GM12878 (cell line): ENCODE data around the gene PPP2R3A.

Experiments
- CTCF ChIP-seq, 3 experiments: IDR thresholded peaks in 2 of 3; conservative IDR thresholded peaks in 1 of 3; 2 replicates each; pipeline ENCODE4 v1.5.1; 2011; ENCODE audit warnings: low read depth in 3 of 3, low read length in 3 of 3, mild to moderate bottlenecking in 3 of 3, control low read depth in 2 of 3, moderate library complexity in 2 of 3, inconsistent platforms in 1 of 3, mixed read lengths in 1 of 3; ENCODE audit not compliant: control insufficient read depth in 2 of 3, insufficient read depth in 1 of 3; ENCODE audit errors: extremely low read depth in 1 of 3
- EP300 ChIP-seq, 2 experiments: fragments of 150-350 bp in 1 of 2; IDR thresholded peaks; 2 replicates each; pipeline ENCODE4 v1.6.1; 2011 to 2012; ENCODE audit warnings: low read depth in 2 of 2, low read length in 2 of 2, borderline replicate concordance in 1 of 2, improper control_type of control experiment in 1 of 2, inconsistent platforms in 1 of 2; ENCODE audit not compliant: control insufficient read depth in 1 of 2
- ETV6 ChIP-seq, 2 experiments: fragments of 450-650 bp in 1 of 2; IDR thresholded peaks in 1 of 2; conservative IDR thresholded peaks in 1 of 2; 2 replicates each; pipeline ENCODE4 v1.6.1; 2014; ENCODE audit warnings: antibody characterized with exemption in 1 of 2, borderline replicate concordance in 1 of 2, low read depth in 1 of 2, mild to moderate bottlenecking in 1 of 2, moderate library complexity in 1 of 2
- HDAC6 ChIP-seq: fragments of 200-600 bp; sonication (generic); IDR thresholded peaks from one replicate; pipeline ENCODE4 v1.8.0; 2017; ENCODE audit warnings: antibody characterized with exemption; ENCODE audit not compliant: unreplicated experiment
- JUND ChIP-seq: IDR thresholded peaks from 2 replicates; pipeline ENCODE4 v1.6.1; 2012; ENCODE audit warnings: low read depth, mild to moderate bottlenecking, low read length, improper control_type of control experiment, moderate library complexity
- KDM1A ChIP-seq: fragments of 200-600 bp; sonication (generic); IDR thresholded peaks from 2 replicates; pipeline ENCODE4 v1.6.1; 2016; ENCODE audit warnings: borderline replicate concordance
- KLF5 ChIP-seq: fragments of 450-650 bp; IDR thresholded peaks from 2 replicates; pipeline ENCODE4 v1.6.1; 2014; ENCODE audit warnings: mild to moderate bottlenecking; ENCODE audit not compliant: partially characterized antibody
- POLR2A ChIP-seq: IDR thresholded peaks from 2 replicates; pipeline ENCODE4 v1.6.1; 2011; ENCODE audit warnings: low read depth, mild to moderate bottlenecking, low read length
- REST ChIP-seq: IDR thresholded peaks from 2 replicates; pipeline ENCODE4 v1.6.1; 2012; ENCODE audit warnings: mild to moderate bottlenecking, low read depth, low read length
- SPI1 ChIP-seq: IDR thresholded peaks from 2 replicates; pipeline ENCODE4 v1.6.1; 2011; ENCODE audit warnings: low read depth, mild to moderate bottlenecking, low read length, moderate library complexity, borderline replicate concordance; ENCODE audit not compliant: insufficient read depth
- YY1 ChIP-seq: IDR thresholded peaks from 2 replicates; pipeline ENCODE4 v1.6.1; 2011; ENCODE audit warnings: low read depth, mild to moderate bottlenecking, low read length
- ZBTB11 ChIP-seq: fragments of 450-650 bp; formaldehyde crosslinking; IDR thresholded peaks from 2 replicates; pipeline ENCODE4 v1.5.0; 2022; ENCODE audit warnings: mild to moderate bottlenecking, missing genetic modification characterization

GRCh38 chr3:135990903-135991302 is 25.4 kb downstream of the PPP2R3A start:
- TF ChIP-seq HDAC6 (no peak), JUND (no peak), EP300 (IDR thresholded peaks at IDR 0.05; ENCODE audit: borderline replicate concordance in 1 of 2, control insufficient read depth in 1 of 2, low read depth in 2 of 2, low read length in 2 of 2) (no peak), ETV6 (conservative IDR thresholded peaks at IDR 0.05 in 1 of 2, IDR thresholded peaks at IDR 0.05 in 1 of 2; ENCODE audit: borderline replicate concordance in 1 of 2, low read depth in 1 of 2) (no peak), CTCF (IDR thresholded peaks at IDR 0.05 in 2 of 3, conservative IDR thresholded peaks at IDR 0.05 in 1 of 3; ENCODE audit: control insufficient read depth in 2 of 3, extremely low read depth in 1 of 3, insufficient read depth in 1 of 3, low read depth in 3 of 3, low read length in 3 of 3) (no peak), KLF5 (no peak), ZBTB11 (CRISPR knock-in tag) (no peak), REST (no peak), KDM1A (no peak), YY1 (no peak), POLR2A (no peak), SPI1 (no peak)
